GM23338 (cell line): ENCODE data around the gene NCL. TPM values are rescaled to one million over a fixed set of nuclear protein-coding genes. Genes with fewer than 3 reads are reported as not detected.

ENCODE experiments used
- ATAC-seq: fragments of 200-7000 bp; cut with Tn5 transposase; 3 replicates; pipeline ENCODE4 v1.9.1; 2020
- DNase-seq: peaks from one replicate; pipeline ENCODE4 v3.0.0-alpha.2; 2015; ENCODE audit warnings: low spot score
- H2AFZ ChIP-seq: fragments of 200-600 bp; sonication (generic); 2 replicates; pipeline ENCODE4 v1.8.0; 2016; ENCODE audit warnings: antibody characterized with exemption, mild to moderate bottlenecking, moderate library complexity
- H3F3A ChIP-seq: fragments of 200-600 bp; sonication (generic); replicated peaks from 2 replicates; pipeline ENCODE4 v1.8.0; 2017; ENCODE audit warnings: antibody characterized with exemption, mixed run types, low read depth
- H3K27ac ChIP-seq: fragments of 200-600 bp; sonication (generic); 2 replicates; pipeline ENCODE4 v1.6.1; 2016; ENCODE audit warnings: low read depth
- H3K27me3 ChIP-seq: fragments of 200-600 bp; sonication (generic); 2 replicates; pipeline ENCODE4 v1.8.0; 2016; ENCODE audit warnings: mild to moderate bottlenecking, mixed run types, moderate library complexity; ENCODE audit not compliant: insufficient read depth
- H3K36me3 ChIP-seq: fragments of 200-600 bp; sonication (generic); 2 replicates; pipeline ENCODE4 v1.8.0; 2016; ENCODE audit warnings: mild to moderate bottlenecking; ENCODE audit not compliant: insufficient read depth
- H3K4me1 ChIP-seq: fragments of 200-600 bp; sonication (generic); 2 replicates; pipeline ENCODE4 v1.8.0; 2016; ENCODE audit warnings: mild to moderate bottlenecking, moderate library complexity; ENCODE audit not compliant: insufficient read depth
- H3K4me2 ChIP-seq: fragments of 200-600 bp; sonication (generic); 2 replicates; pipeline ENCODE4 v1.7.1; 2017; ENCODE audit warnings: mixed run types
- H3K4me3 ChIP-seq: fragments of 200-600 bp; sonication (generic); 2 replicates; pipeline ENCODE4 v1.6.1; 2016; ENCODE audit warnings: mixed run types
- H3K79me2 ChIP-seq: fragments of 200-600 bp; sonication (generic); replicated peaks from 2 replicates; pipeline ENCODE4 v1.8.0; 2017; ENCODE audit warnings: mild to moderate bottlenecking; ENCODE audit not compliant: insufficient read depth
- H3K9me2 ChIP-seq: fragments of 200-600 bp; sonication (generic); 2 replicates; pipeline ENCODE4 v1.8.0; 2017; ENCODE audit not compliant: insufficient read depth
- H4K20me1 ChIP-seq: fragments of 200-600 bp; sonication (generic); replicated peaks from 2 replicates; pipeline ENCODE4 v1.8.0; 2017; ENCODE audit warnings: mild to moderate bottlenecking; ENCODE audit not compliant: insufficient read depth
- H3K27ac Mint-ChIP-seq: 2 replicates; pipeline ENCODE4 v1.8.0; 2020; ENCODE audit warnings: inconsistent platforms, mild to moderate bottlenecking, moderate library complexity, mixed read lengths
- H3K27me3 Mint-ChIP-seq: 3 replicates; pipeline ENCODE4 v1.8.0; 2022; ENCODE audit warnings: low read depth, mild to moderate bottlenecking, moderate library complexity, mixed read lengths, inconsistent platforms; ENCODE audit not compliant: insufficient read depth, poor library complexity
- H3K36me3 Mint-ChIP-seq: 3 replicates; pipeline ENCODE4 v1.8.0; 2021; ENCODE audit warnings: low read depth, mild to moderate bottlenecking, inconsistent platforms, moderate library complexity, mixed read lengths
- H3K4me1 Mint-ChIP-seq: 3 replicates; pipeline ENCODE4 v1.8.0; 2020; ENCODE audit warnings: mild to moderate bottlenecking, inconsistent platforms, mixed read lengths
- H3K4me3 Mint-ChIP-seq: 3 replicates; pipeline ENCODE4 v1.8.0; 2021; ENCODE audit warnings: moderate library complexity, mild to moderate bottlenecking, inconsistent platforms, mixed read lengths
- H3K9me3 Mint-ChIP-seq: 3 replicates; pipeline ENCODE4 v1.8.0; 2020; ENCODE audit warnings: moderate library complexity, mild to moderate bottlenecking, inconsistent platforms, mixed read lengths
- ETS1 ChIP-seq: IDR thresholded peaks from 2 replicates; pipeline ENCODE4 v1.6.1; 2016; ENCODE audit warnings: antibody characterized with exemption
- EZH2 ChIP-seq: fragments of 200-600 bp; sonication (generic); IDR thresholded peaks from one replicate; pipeline ENCODE4 v1.8.0; 2017; ENCODE audit warnings: antibody characterized with exemption, mild to moderate bottlenecking, low read depth; ENCODE audit not compliant: unreplicated experiment
- EZH2phosphoT487 ChIP-seq: fragments of 200-600 bp; sonication (generic); IDR thresholded peaks from one replicate; pipeline ENCODE4 v1.8.1; 2018; ENCODE audit warnings: antibody characterized with exemption; ENCODE audit not compliant: unreplicated experiment
- JUNB ChIP-seq: IDR thresholded peaks from one replicate; pipeline ENCODE4 v1.6.1; 2016; ENCODE audit warnings: antibody characterized with exemption; ENCODE audit not compliant: unreplicated experiment
- NANOG ChIP-seq: IDR thresholded peaks from 2 replicates; pipeline ENCODE4 v1.6.1; 2016; ENCODE audit warnings: antibody characterized with exemption, borderline replicate concordance
- POLR2AphosphoS5 ChIP-seq: IDR thresholded peaks from 2 replicates; pipeline ENCODE4 v1.6.1; 2016; ENCODE audit warnings: antibody characterized with exemption, low read depth
- STAT1 ChIP-seq: IDR thresholded peaks from one replicate; pipeline ENCODE4 v1.6.1; 2016; ENCODE audit warnings: antibody characterized with exemption; ENCODE audit not compliant: unreplicated experiment
- ZNF114 ChIP-seq: fragments of 250-450 bp; sonication (Bioruptor Pico); IDR thresholded peaks from 2 replicates; pipeline ENCODE4 v1.5.0; 2020; ENCODE audit warnings: mild to moderate bottlenecking, moderate library complexity
- ZNF331 ChIP-seq: fragments of 250-450 bp; sonication (Bioruptor Pico); IDR thresholded peaks from 2 replicates; pipeline ENCODE4 v1.5.0; 2020; ENCODE audit warnings: low read depth, mild to moderate bottlenecking, moderate library complexity
- ZNF462 ChIP-seq: fragments of 250-450 bp; sonication (Bioruptor Pico); IDR thresholded peaks from 2 replicates; pipeline ENCODE4 v1.5.0; 2020; ENCODE audit warnings: mild to moderate bottlenecking, moderate library complexity
- polyA plus RNA-seq: library from polyadenylated mRNA; unstranded; fragments of >200 nt; fragmentation: Nextera tagmentation; extraction: Ambion mirVana; gene quantifications from 2 replicates; pipeline ENCODE4 v1.2.1, GENCODE V29; 2016
- total RNA-seq: library from RNA; depleted of rRNA; stranded (reverse); fragments of >200 nt; shearing (Covaris generic); gene quantifications from 2 replicates; pipeline ENCODE4 v1.2.3, GENCODE V29; 2014

Gene NCL
- total and polyA plus RNA-seq, 2 experiments from 2014 or later: 678 to 2,269 TPM

GRCh38 chr2:231464576-231465540 is 574 bp upstream of the NCL start:
- H3F3A ChIP-seq: peaks cover 52% of the 10 kb centered on the region
- peak; percentile 76 for ATAC-seq
- TF ChIP-seq STAT1 (no peak), EZH2phosphoT487 (no peak), POLR2AphosphoS5 (peak; percentile 50)
- H3K36me3 ChIP-seq: peaks cover 36% of the 10 kb centered on the region
- Mint-ChIP-seq H3K4me1 (peaks cover 36% of the 10 kb centered on the region), H3K9me3 (peaks cover 9% of the 10 kb centered on the region; the same call in 2 of the 3 replicates), H3K27ac (peak overlapping the region; percentile 100), H3K36me3 (peaks cover 45% of the 10 kb centered on the region), H3K4me3 (peak overlapping the region; percentile 96), H3K27me3 (peaks cover 30% of the 10 kb centered on the region)
- H3K4me3 ChIP-seq: peak overlapping the region; percentile 99
- peak; percentile 99 for DNase-seq
- H2AFZ ChIP-seq: peak overlapping the region; percentile 69; the same call in 1 of the 2 replicates
- peak overlapping the region; percentile 98 for H3K27ac ChIP-seq
- H3K27me3 ChIP-seq: no peaks in the 10 kb centered on the region
- H3K9me2 ChIP-seq: no peaks in the 10 kb centered on the region
- H4K20me1 ChIP-seq: peaks cover 40% of the 10 kb centered on the region
- peaks cover 21% of the 10 kb centered on the region for H3K4me1 ChIP-seq
- peaks cover 61% of the 10 kb centered on the region for H3K79me2 ChIP-seq
- peak overlapping the region; percentile 91 for H3K4me2 ChIP-seq

DNA sequence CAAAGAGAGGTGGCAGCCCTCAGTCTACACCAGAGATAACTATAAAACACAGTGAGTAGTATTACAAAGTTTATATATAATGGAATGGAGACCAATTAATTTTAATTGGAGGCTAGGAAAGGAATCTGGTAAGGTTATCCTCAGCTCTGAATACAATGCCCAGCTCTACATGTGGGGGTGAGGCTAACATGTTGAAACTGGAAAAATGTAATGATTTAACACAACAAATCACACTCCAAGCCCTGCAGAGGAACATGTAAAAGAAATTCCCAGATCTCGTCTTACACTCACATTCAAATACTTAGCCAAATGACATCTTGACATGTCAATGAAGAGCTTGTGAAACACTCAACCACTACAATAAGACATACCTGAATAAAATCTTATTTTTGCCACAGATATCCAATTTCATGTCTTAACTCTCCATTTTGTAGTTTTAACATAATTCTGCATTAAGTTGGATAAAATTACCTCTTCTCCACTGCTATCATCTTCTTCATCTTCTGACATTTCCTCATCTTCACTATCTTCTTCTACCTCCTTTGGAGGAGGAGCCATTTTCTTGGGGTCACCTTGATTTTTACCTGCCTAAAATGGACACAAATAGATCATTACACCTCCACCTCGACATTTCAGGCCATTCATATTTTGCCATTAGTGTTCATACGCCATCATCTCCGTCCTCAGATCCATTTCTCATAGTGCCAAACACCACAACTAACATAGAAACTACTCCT is 1.4 kb downstream of the NCL start:
- DNase-seq: no peak
- TF ChIP-seq EZH2phosphoT487: no peak
- no peak for TF ChIP-seq ZNF331 (CRISPR knock-in tag)
- no peak for TF ChIP-seq JUNB
- no peak for TF ChIP-seq STAT1
- TF ChIP-seq ETS1: no peak
- no peak for TF ChIP-seq NANOG
- TF ChIP-seq EZH2: no peak
- no peak for TF ChIP-seq ZNF462
- no peak for TF ChIP-seq ZNF114 (CRISPR knock-in tag)

More for the DNA sequence above, 1.4 kb downstream of the NCL start:
- H3K4me1 Mint-ChIP-seq: peaks cover 42% of the 10 kb centered on the region
- H3K4me2 ChIP-seq: peak overlapping the region; percentile 100
- peaks cover 9% of the 10 kb centered on the region; the same call in 2 of the 3 replicates for H3K9me3 Mint-ChIP-seq
- ATAC-seq: no peak
- peaks cover 56% of the 10 kb centered on the region for H3K36me3 ChIP-seq
- peak overlapping the region; percentile 99 for H3K4me3 ChIP-seq
- H3K27me3 Mint-ChIP-seq: peaks cover 24% of the 10 kb centered on the region
- peak overlapping the region; percentile 96 for H3K4me3 Mint-ChIP-seq
- peaks cover 65% of the 10 kb centered on the region for H3K36me3 Mint-ChIP-seq
- peaks cover 81% of the 10 kb centered on the region for H3K79me2 ChIP-seq
- H2AFZ ChIP-seq: no peak overlapping the region
- peak overlapping the region; percentile 100 for H3K27ac Mint-ChIP-seq
- H4K20me1 ChIP-seq: peaks cover 60% of the 10 kb centered on the region
- H3K27ac ChIP-seq: peak overlapping the region; percentile 99
- H3K4me1 ChIP-seq: peaks cover 21% of the 10 kb centered on the region
- no peaks in the 10 kb centered on the region for H3K27me3 ChIP-seq
- peaks cover 71% of the 10 kb centered on the region for H3F3A ChIP-seq
- H3K9me2 ChIP-seq: no peaks in the 10 kb centered on the region
